IMR-90 (cell line): Measurements from ENCODE around the gene COL25A1. TPM values are rescaled to one million over a fixed set of nuclear protein-coding genes. Genes with fewer than 3 reads are reported as not detected.

ENCODE experiments used
- ATAC-seq: fragments of 200-7000 bp; cut with Tn5 transposase; 2 replicates; pipeline ENCODE4 v1.9.1; 2020; ENCODE audit warnings: low read depth, mild to moderate bottlenecking, moderate library complexity
- BruUV-seq: library from RNA; stranded (reverse); fragments of 400-500 nt; replicated peaks from 2 replicates; lab custom pipeline; 2021; lab: Mats Ljungman, UMichigan
- CTCF ChIA-PET: fragments of 300-600 bp; formaldehyde crosslinking; extraction: SDS; loops from one replicate; lab custom pipeline; 2021; ENCODE audit warnings: antibody characterized with exemption; lab: Yijun Ruan, JAX
- POLR2A ChIA-PET: fragments of 300-600 bp; sonication (Branson Sonifier 250); formaldehyde crosslinking; loops from one replicate; lab custom pipeline; 2022; ENCODE audit warnings: antibody characterized with exemption; ENCODE audit not compliant: unreplicated experiment; lab: Charles Lee
- DNase-seq: peaks from one replicate; pipeline ENCODE4 v3.0.0; 2013
- H2AFZ ChIP-seq: replicated peaks from 2 replicates; pipeline ENCODE3; 2013; ENCODE audit warnings: low read length, mild to moderate bottlenecking; ENCODE audit not compliant: poor library complexity
- H2AK5ac ChIP-seq: 2 replicates; pipeline ENCODE4 v1.6.1; 2013; ENCODE audit warnings: low read depth, low read length, inconsistent platforms
- H2AK9ac ChIP-seq: replicated peaks from 2 replicates; pipeline ENCODE3; 2013; ENCODE audit warnings: mild to moderate bottlenecking, low read depth, low read length, moderate library complexity; ENCODE audit not compliant: poor library complexity
- H2BK120ac ChIP-seq: 2 replicates; pipeline ENCODE4 v1.6.1; 2013; ENCODE audit warnings: low read depth, low read length, inconsistent platforms
- H2BK15ac ChIP-seq: 3 replicates; pipeline ENCODE4 v1.6.1; 2013; ENCODE audit warnings: low read depth, low read length, inconsistent platforms
- H2BK20ac ChIP-seq: 2 replicates; pipeline ENCODE4 v1.6.1; 2013; ENCODE audit warnings: low read depth, mild to moderate bottlenecking, inconsistent platforms, low read length, moderate library complexity
- H2BK5ac ChIP-seq: 2 replicates; pipeline ENCODE4 v1.6.1; 2013; ENCODE audit warnings: mild to moderate bottlenecking, low read depth, low read length, inconsistent platforms; ENCODE audit not compliant: poor library complexity, severe bottlenecking
- H3K14ac ChIP-seq: replicated peaks from 2 replicates; pipeline ENCODE4 v1.6.1; 2013; ENCODE audit warnings: low read depth, low read length, inconsistent platforms
- H3K18ac ChIP-seq: 2 replicates; pipeline ENCODE4 v1.6.1; 2013; ENCODE audit warnings: low read depth, low read length, control low read depth
- H3K23ac ChIP-seq: 2 replicates; pipeline ENCODE4 v1.6.1; 2013; ENCODE audit warnings: low read depth, low read length, inconsistent platforms
- H3K27ac ChIP-seq: 2 replicates; pipeline ENCODE4 v1.5.1; 2013; ENCODE audit warnings: mild to moderate bottlenecking, control low read depth, low read length; ENCODE audit not compliant: insufficient read depth
- H3K27me3 ChIP-seq: 2 replicates; pipeline ENCODE4 v1.6.1; 2013; ENCODE audit warnings: low read length; ENCODE audit not compliant: control insufficient read depth, insufficient read depth
- H3K36me3 ChIP-seq: 2 replicates; pipeline ENCODE4 v1.6.1; 2013; ENCODE audit warnings: low read length, mixed read lengths; ENCODE audit not compliant: control insufficient read depth, insufficient read depth
- H3K4ac ChIP-seq: 2 replicates; pipeline ENCODE4 v1.6.1; 2013; ENCODE audit warnings: low read depth, low read length, inconsistent platforms
- H3K4me1 ChIP-seq: 2 replicates; pipeline ENCODE4 v1.6.1; 2013; ENCODE audit warnings: low read length, mixed read lengths; ENCODE audit not compliant: control insufficient read depth, insufficient read depth
- H3K4me2 ChIP-seq: 2 replicates; pipeline ENCODE4 v1.6.1; 2013; ENCODE audit warnings: low read depth, mild to moderate bottlenecking, control low read depth, low read length, moderate library complexity
- H3K4me3 ChIP-seq: 2 replicates; pipeline ENCODE4 v1.5.1; 2013; ENCODE audit warnings: low read depth, mild to moderate bottlenecking, control low read depth, low read length, moderate library complexity; ENCODE audit not compliant: insufficient read depth
- H3K56ac ChIP-seq: 2 replicates; pipeline ENCODE4 v1.6.1; 2013; ENCODE audit warnings: low read length, inconsistent platforms; ENCODE audit not compliant: insufficient read depth; ENCODE audit errors: extremely low read depth
- H3K79me1 ChIP-seq, 2 experiments: 2 replicates each; pipeline ENCODE4 v1.6.1; 2013; ENCODE audit warnings: low read length in 2 of 2, inconsistent platforms in 1 of 2, low read depth in 1 of 2
- H3K9ac ChIP-seq: 2 replicates; pipeline ENCODE4 v1.6.1; 2013; ENCODE audit warnings: low read depth, low read length, control low read depth
- H3K9me1 ChIP-seq: 2 replicates; pipeline ENCODE4 v1.6.1; 2013; ENCODE audit warnings: low read length, inconsistent platforms; ENCODE audit not compliant: insufficient read depth
- H3K9me3 ChIP-seq: 2 replicates; pipeline ENCODE4 v1.6.1; 2013; ENCODE audit warnings: low read length; ENCODE audit not compliant: control insufficient read depth, insufficient read depth
- H4K20me1 ChIP-seq: 2 replicates; pipeline ENCODE4 v1.6.1; 2013; ENCODE audit warnings: low read length, inconsistent platforms; ENCODE audit not compliant: insufficient read depth
- H4K5ac ChIP-seq: 2 replicates; pipeline ENCODE4 v1.6.1; 2013; ENCODE audit warnings: mild to moderate bottlenecking, low read depth, low read length, control low read depth
- H4K8ac ChIP-seq, 2 experiments: 2 replicates each; pipeline ENCODE4 v1.6.1; 2013; ENCODE audit warnings: low read depth in 2 of 2, low read length in 2 of 2, control low read depth in 1 of 2, inconsistent platforms in 1 of 2
- H4K91ac ChIP-seq: 2 replicates; pipeline ENCODE4 v1.6.1; 2013; ENCODE audit warnings: low read depth, low read length, inconsistent platforms; ENCODE audit not compliant: insufficient read depth
- BHLHE40 ChIP-seq: fragments of 150-350 bp; IDR thresholded peaks from 2 replicates; pipeline ENCODE4 v1.6.1; 2016; ENCODE audit warnings: mild to moderate bottlenecking, low read depth, low read length
- CEBPB ChIP-seq: IDR thresholded peaks from 2 replicates; pipeline ENCODE4 v1.6.1; 2012; ENCODE audit warnings: low read depth, low read length, improper control_type of control experiment
- CHD1 ChIP-seq: IDR thresholded peaks from 2 replicates; pipeline ENCODE4 v1.6.1; 2012; ENCODE audit warnings: low read depth, low read length, improper control_type of control experiment
- CTCF ChIP-seq: conservative IDR thresholded peaks from 2 replicates; pipeline ENCODE4 v1.5.1; 2012; ENCODE audit warnings: mild to moderate bottlenecking, low read depth, low read length, improper control_type of control experiment
- ELK1 ChIP-seq: fragments of 150-350 bp; IDR thresholded peaks from 2 replicates; pipeline ENCODE4 v1.6.1; 2016; ENCODE audit warnings: low read depth, mild to moderate bottlenecking, low read length, moderate library complexity, borderline replicate concordance
- FOS ChIP-seq: fragments of 150-350 bp; IDR thresholded peaks from 2 replicates; pipeline ENCODE4 v1.6.1; 2016; ENCODE audit warnings: low read depth, low read length
- MAFK ChIP-seq: IDR thresholded peaks from 2 replicates; pipeline ENCODE4 v1.6.1; 2012; ENCODE audit warnings: low read depth, low read length, improper control_type of control experiment
- MAZ ChIP-seq: IDR thresholded peaks from 2 replicates; pipeline ENCODE4 v1.6.1; 2012; ENCODE audit warnings: low read depth, mild to moderate bottlenecking, low read length, improper control_type of control experiment, moderate library complexity, borderline replicate concordance
- MXI1 ChIP-seq: IDR thresholded peaks from 2 replicates; pipeline ENCODE4 v1.6.1; 2012; ENCODE audit warnings: low read depth, mild to moderate bottlenecking, low read length, moderate library complexity, borderline replicate concordance
- NFE2L2 ChIP-seq: fragments of 150-350 bp; IDR thresholded peaks from 2 replicates; pipeline ENCODE4 v1.6.1; 2016; ENCODE audit warnings: low read depth, mild to moderate bottlenecking, low read length
- POLR2A ChIP-seq: IDR thresholded peaks from 2 replicates; pipeline ENCODE4 v1.6.1; 2012; ENCODE audit warnings: mild to moderate bottlenecking, low read depth, low read length
- RAD21 ChIP-seq: IDR thresholded peaks from 2 replicates; pipeline ENCODE4 v1.6.1; 2012; ENCODE audit warnings: low read length, improper control_type of control experiment
- RCOR1 ChIP-seq: IDR thresholded peaks from 2 replicates; pipeline ENCODE4 v1.6.1; 2012; ENCODE audit warnings: mild to moderate bottlenecking, low read length, improper control_type of control experiment; ENCODE audit not compliant: insufficient replicate concordance
- RFX5 ChIP-seq: IDR thresholded peaks from 2 replicates; pipeline ENCODE4 v1.8.0; 2012; ENCODE audit warnings: low read depth, mild to moderate bottlenecking, low read length, moderate library complexity
- SMC3 ChIP-seq: fragments of 150-350 bp; IDR thresholded peaks from 2 replicates; pipeline ENCODE4 v1.6.1; 2016; ENCODE audit warnings: low read depth, mild to moderate bottlenecking, antibody characterized with exemption, low read length, moderate library complexity
- USF2 ChIP-seq: fragments of 150-350 bp; IDR thresholded peaks from 2 replicates; pipeline ENCODE4 v1.6.1; 2017; ENCODE audit warnings: mild to moderate bottlenecking, antibody characterized with exemption, low read length, low read depth
- WGBS, 2 experiments: methylation state at CpG; one replicate each; pipeline versions ENCODE4 v1.1.5 to v1.1.7; 2013; ENCODE audit warnings: missing lambda C conversion rate in 2 of 2; ENCODE audit not compliant: insufficient read length in 1 of 2; ENCODE audit errors: extremely low coverage in 2 of 2; 5-methylcytosine and 5-hydroxymethylcytosine counted together
- dilution Hi-C: fragments of 300-500 bp; cut with HindIII; formaldehyde crosslinking; loops from one replicate; pipeline ENCODE4 v1.14.3; 2018; ENCODE audit warnings: low sequenced_read_pairs; ENCODE audit not compliant: unreplicated experiment
- in situ Hi-C: fragments of 300-500 bp; cut with MboI; formaldehyde crosslinking; loops from 3 replicates; pipeline ENCODE4 v1.14.3; 2019; ENCODE audit warnings: low sequenced_read_pairs, inconsistent platforms, mixed read lengths
- intact Hi-C: fragments of 100-400 bp; cut with micrococcal nuclease; formaldehyde crosslinking; loops from 2 replicates; pipeline ENCODE4 v1.10.0; 2022
- polyA plus RNA-seq, 3 experiments: library from polyadenylated mRNA; depleted of rRNA; stranded (reverse); fragments of >200 nt; gene quantifications; 2 replicates each; pipeline ENCODE4 v1.2.3, GENCODE V29; 2012; ENCODE audit warnings: low replicate concordance in 1 of 3
- total RNA-seq: library from RNA; depleted of rRNA; stranded (reverse); fragments of >200 nt; gene quantifications from 2 replicates; pipeline ENCODE4 v1.2.3, GENCODE V29; 2012

COL25A1 gene
- total and polyA plus RNA-seq, 2 of the 4 experiments (the other 2 are of a cell fraction) = under 0.01 to 0.05 TPM

GRCh38 chr4:108838451-108838850 is 464.0 kb downstream of the COL25A1 start:
- no peak for DNase-seq
- H4K91ac ChIP-seq = no peak overlapping the region
- no peak overlapping the region for H2BK5ac ChIP-seq
- dilution Hi-C loops (no loop called here), intact Hi-C loops (loop anchor here (5.0 kb wide), 2 partner anchors 404 to 459 kb away; no protein-coding TSS in a partner anchor), in situ Hi-C loops (no loop called here)
- H2AK5ac ChIP-seq = no peak overlapping the region
- CTCF ChIA-PET = no interaction called here
- H4K5ac ChIP-seq = no peak overlapping the region
- H3K27ac ChIP-seq = no peak overlapping the region
- H4K8ac ChIP-seq = no peak overlapping the region
- POLR2A ChIA-PET = no interaction called here
- no peaks in the 10 kb centered on the region for H3K36me3 ChIP-seq
- H2BK120ac ChIP-seq = no peak overlapping the region
- no peak for ATAC-seq
- H2AFZ ChIP-seq = no peak overlapping the region
- H3K9me3 ChIP-seq = no peaks in the 10 kb centered on the region
- H3K9ac ChIP-seq = no peak overlapping the region
- H3K79me1 ChIP-seq = no peaks in the 10 kb centered on the region
- H3K14ac ChIP-seq = no peak overlapping the region
- H2BK20ac ChIP-seq = no peak overlapping the region
- no peak overlapping the region for H3K18ac ChIP-seq
- no peaks in the 10 kb centered on the region for H3K27me3 ChIP-seq
- H3K4me3 ChIP-seq = no peak overlapping the region
- no peak overlapping the region for H3K4ac ChIP-seq
- H2AK9ac ChIP-seq = no peak overlapping the region
- H2BK15ac ChIP-seq = no peak overlapping the region
- no CpG with 5 or more reads among the region's 4 CpGs for WGBS, 2 experiments
- peaks cover 5% of the 10 kb centered on the region for H3K4me1 ChIP-seq
- peaks cover 6% of the 10 kb centered on the region; the same call in 1 of the 2 replicates for H3K9me1 ChIP-seq
- no peak overlapping the region for H3K23ac ChIP-seq
- H3K4me2 ChIP-seq = no peak overlapping the region
- no peak overlapping the region for H3K56ac ChIP-seq
- no peak for TF ChIP-seq CEBPB
- TF ChIP-seq CTCF = no peak
- TF ChIP-seq SMC3 = no peak
- no peak for TF ChIP-seq FOS
- no peak for TF ChIP-seq CHD1
- no peak for TF ChIP-seq USF2
- no peak for TF ChIP-seq NFE2L2
- TF ChIP-seq RAD21 = no peak
- no peak for TF ChIP-seq MAZ
- no peak for TF ChIP-seq RFX5
- no peak for TF ChIP-seq MXI1
- no peak for TF ChIP-seq MAFK
- no peak for TF ChIP-seq ELK1
- no peak for TF ChIP-seq POLR2A
- TF ChIP-seq RCOR1 = no peak
- no peak for TF ChIP-seq BHLHE40
- no TSS peak for BruUV-seq
- no peaks in the 10 kb centered on the region for H4K20me1 ChIP-seq
